Measurements from ENCODE around the gene TEAD4.

TEAD4 gene

GRCh38 chr12:3018284-3019004, 59.2 kb downstream of the TEAD4 start:
- H3K27me3 ChIP-seq (ENCODE audit: low read depth, low read length): no peaks in the 10 kb centered on the region
- H4K20me1 ChIP-seq (ENCODE audit: insufficient read depth, low read length): no peaks in the 10 kb centered on the region
- no peaks in the 10 kb centered on the region for H3K79me2 ChIP-seq (ENCODE audit: low read length)
- TF ChIP-seq CTCF (IDR thresholded peaks at IDR 0.05; ENCODE audit: low read depth, low read length): no peak
- no peak for TF ChIP-seq EZH2phosphoT487 (IDR thresholded peaks at IDR 0.05; ENCODE audit: low read depth)
- no peaks in the 10 kb centered on the region for H3K9me3 ChIP-seq (ENCODE audit: insufficient read depth, low read length)
- H2AFZ ChIP-seq (ENCODE audit: low read depth, low read length): no peak overlapping the region
- no peaks in the 10 kb centered on the region for H3K36me3 ChIP-seq (replicated peaks; ENCODE audit: low read depth, low read length)
- H3K4me3 ChIP-seq (ENCODE audit: low read length): no peak overlapping the region
- no peak overlapping the region for H3K9ac ChIP-seq (ENCODE audit: low read length)
- no peak overlapping the region for H3K27ac ChIP-seq (ENCODE audit: low read length)
- H3K4me1 ChIP-seq (ENCODE audit: low read length): no peaks in the 10 kb centered on the region
- no peak overlapping the region for H3K4me2 ChIP-seq (ENCODE audit: low read length)

- Histone ChIP-seq H2AFZ (ENCODE audit: low read depth, low read length) (no peak overlapping the region), H3K36me3 (replicated peaks; ENCODE audit: low read depth, low read length) (no peaks in the 10 kb centered on the region)
Observed at GRCh38 chr12:3019005-3019680, 59.9 kb downstream of the TEAD4 start.

GRCh38 chr12:3020399-3020798, 61.2 kb downstream of the TEAD4 start:
- Histone ChIP-seq H3K27ac (ENCODE audit: low read length) (no peak overlapping the region), H3K36me3 (replicated peaks; ENCODE audit: low read depth, low read length) (no peaks in the 10 kb centered on the region), H3K9me3 (ENCODE audit: insufficient read depth, low read length) (no peaks in the 10 kb centered on the region), H3K4me3 (ENCODE audit: low read length) (no peak overlapping the region), H3K4me1 (ENCODE audit: low read length) (no peaks in the 10 kb centered on the region), H3K4me2 (ENCODE audit: low read length) (no peak overlapping the region), H3K9ac (ENCODE audit: low read length) (no peak overlapping the region), H3K79me2 (ENCODE audit: low read length) (no peaks in the 10 kb centered on the region), H3K27me3 (ENCODE audit: low read depth, low read length) (no peaks in the 10 kb centered on the region), H2AFZ (ENCODE audit: low read depth, low read length) (no peak overlapping the region), H4K20me1 (ENCODE audit: insufficient read depth, low read length) (no peaks in the 10 kb centered on the region)
- TF ChIP-seq EZH2phosphoT487 (IDR thresholded peaks at IDR 0.05; ENCODE audit: low read depth) (no peak), CTCF (IDR thresholded peaks at IDR 0.05; ENCODE audit: low read depth, low read length) (no peak)

More at GRCh38 chr12:3019005-3019680, 59.9 kb downstream of the TEAD4 start:
- H3K4me3 ChIP-seq (ENCODE audit: low read length): no peak overlapping the region
- H3K9me3 ChIP-seq (ENCODE audit: insufficient read depth, low read length): no peaks in the 10 kb centered on the region
- no peaks in the 10 kb centered on the region for H3K4me1 ChIP-seq (ENCODE audit: low read length)
- no peaks in the 10 kb centered on the region for H4K20me1 ChIP-seq (ENCODE audit: insufficient read depth, low read length)
- no peak overlapping the region for H3K27ac ChIP-seq (ENCODE audit: low read length)
- no peaks in the 10 kb centered on the region for H3K79me2 ChIP-seq (ENCODE audit: low read length)
- no peaks in the 10 kb centered on the region for H3K27me3 ChIP-seq (ENCODE audit: low read depth, low read length)
- TF ChIP-seq CTCF (IDR thresholded peaks at IDR 0.05; ENCODE audit: low read depth, low read length): no peak
- TF ChIP-seq EZH2phosphoT487 (IDR thresholded peaks at IDR 0.05; ENCODE audit: low read depth): no peak
- H3K4me2 ChIP-seq (ENCODE audit: low read length): no peak overlapping the region
- no peak overlapping the region for H3K9ac ChIP-seq (ENCODE audit: low read length)

- Histone ChIP-seq H3K79me2 (ENCODE audit: low read length) (no peaks in the 10 kb centered on the region), H3K4me2 (ENCODE audit: low read length) (no peak overlapping the region), H4K20me1 (ENCODE audit: insufficient read depth, low read length) (no peaks in the 10 kb centered on the region), H3K27ac (ENCODE audit: low read length) (no peak overlapping the region), H3K27me3 (ENCODE audit: low read depth, low read length) (no peaks in the 10 kb centered on the region), H3K4me3 (ENCODE audit: low read length) (no peak overlapping the region), H3K9me3 (ENCODE audit: insufficient read depth, low read length) (no peaks in the 10 kb centered on the region), H3K4me1 (ENCODE audit: low read length) (no peaks in the 10 kb centered on the region), H2AFZ (ENCODE audit: low read depth, low read length) (no peak overlapping the region), H3K36me3 (replicated peaks; ENCODE audit: low read depth, low read length) (no peaks in the 10 kb centered on the region), H3K9ac (ENCODE audit: low read length) (no peak overlapping the region)
- TF ChIP-seq CTCF (IDR thresholded peaks at IDR 0.05; ENCODE audit: low read depth, low read length) (no peak), EZH2phosphoT487 (IDR thresholded peaks at IDR 0.05; ENCODE audit: low read depth) (no peak)
Observed at GRCh38 chr12:3020850-3021435, 61.7 kb downstream of the TEAD4 start.
